ENCODE measurements around the gene TSPAN12. TPM values are rescaled to one million over a fixed set of nuclear protein-coding genes. Genes with fewer than 3 reads are reported as not detected.
"Not testable (repeated sequence)": the region's sequence is repeated elsewhere in the genome, so short reads cannot be mapped to it uniquely, and the experiment has no call there.

The TSPAN12 gene
- total RNA-seq, 1 experiment from 2014 or later: 17.3 TPM

DNA sequence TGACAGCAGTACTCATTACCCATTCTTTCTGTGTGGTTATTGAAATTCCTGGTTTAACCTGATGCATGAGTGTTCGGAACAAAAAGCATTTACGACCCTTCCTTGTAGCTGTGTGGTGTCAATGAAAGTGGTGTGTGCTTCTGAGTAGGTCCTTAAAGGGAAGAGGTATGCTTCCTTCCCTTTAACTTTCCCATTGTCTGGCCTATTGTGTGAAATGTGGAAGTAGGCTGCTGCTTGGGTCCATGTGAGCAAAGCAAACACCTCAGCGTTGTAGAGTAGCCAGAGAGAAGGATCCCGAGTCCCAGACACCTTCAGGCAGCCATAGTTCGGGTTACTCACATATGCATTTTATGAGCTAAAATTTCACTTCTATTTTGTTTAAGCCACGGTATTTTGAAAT lies 74.7 kb downstream of the TSPAN12 start:
- Mint-ChIP-seq H3K27ac (no peak overlapping the region), H3K27me3 (ENCODE audit: low read depth) (no peaks in the 10 kb centered on the region), H3K36me3 (no peaks in the 10 kb centered on the region), H3K4me1 (peaks cover 22% of the 10 kb centered on the region), H3K4me3 (no peak overlapping the region), H3K9me3 (no peaks in the 10 kb centered on the region)
- TF ChIP-seq PREB (CRISPR knock-in tag; IDR thresholded peaks at IDR 0.05; ENCODE audit: borderline replicate concordance) (no peak), KAT7 (CRISPR knock-in tag; IDR thresholded peaks at IDR 0.05; ENCODE audit: borderline replicate concordance) (no peak), ZNF416 (CRISPR knock-in tag; IDR thresholded peaks at IDR 0.05) (no peak), PRRX2 (CRISPR knock-in tag; IDR thresholded peaks at IDR 0.05) (no peak), FOXK1 (CRISPR knock-in tag; IDR thresholded peaks at IDR 0.05) (no peak), ZNF138 (CRISPR knock-in tag; conservative IDR thresholded peaks at IDR 0.05) (no peak), RELA (CRISPR knock-in tag; IDR thresholded peaks at IDR 0.05; ENCODE audit: borderline replicate concordance) (no peak), ZNF232 (CRISPR knock-in tag; IDR thresholded peaks at IDR 0.05) (no peak), USF1 (CRISPR knock-in tag; IDR thresholded peaks at IDR 0.05) (no peak), MLX (CRISPR knock-in tag; IDR thresholded peaks at IDR 0.05) (no peak), E2F1 (CRISPR knock-in tag; IDR thresholded peaks at IDR 0.05) (no peak), ZNF121 (CRISPR knock-in tag; IDR thresholded peaks at IDR 0.05) (no peak), GABPB1 (CRISPR knock-in tag; IDR thresholded peaks at IDR 0.05) (no peak)
- TF ChIP-seq, protein P1, sequence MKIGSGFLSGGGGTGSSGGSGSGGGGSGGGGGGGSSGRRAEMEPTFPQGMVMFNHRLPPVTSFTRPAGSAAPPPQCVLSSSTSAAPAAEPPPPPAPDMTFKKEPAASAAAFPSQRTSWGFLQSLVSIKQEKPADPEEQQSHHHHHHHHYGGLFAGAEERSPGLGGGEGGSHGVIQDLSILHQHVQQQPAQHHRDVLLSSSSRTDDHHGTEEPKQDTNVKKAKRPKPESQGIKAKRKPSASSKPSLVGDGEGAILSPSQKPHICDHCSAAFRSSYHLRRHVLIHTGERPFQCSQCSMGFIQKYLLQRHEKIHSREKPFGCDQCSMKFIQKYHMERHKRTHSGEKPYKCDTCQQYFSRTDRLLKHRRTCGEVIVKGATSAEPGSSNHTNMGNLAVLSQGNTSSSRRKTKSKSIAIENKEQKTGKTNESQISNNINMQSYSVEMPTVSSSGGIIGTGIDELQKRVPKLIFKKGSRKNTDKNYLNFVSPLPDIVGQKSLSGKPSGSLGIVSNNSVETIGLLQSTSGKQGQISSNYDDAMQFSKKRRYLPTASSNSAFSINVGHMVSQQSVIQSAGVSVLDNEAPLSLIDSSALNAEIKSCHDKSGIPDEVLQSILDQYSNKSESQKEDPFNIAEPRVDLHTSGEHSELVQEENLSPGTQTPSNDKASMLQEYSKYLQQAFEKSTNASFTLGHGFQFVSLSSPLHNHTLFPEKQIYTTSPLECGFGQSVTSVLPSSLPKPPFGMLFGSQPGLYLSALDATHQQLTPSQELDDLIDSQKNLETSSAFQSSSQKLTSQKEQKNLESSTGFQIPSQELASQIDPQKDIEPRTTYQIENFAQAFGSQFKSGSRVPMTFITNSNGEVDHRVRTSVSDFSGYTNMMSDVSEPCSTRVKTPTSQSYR (CRISPR knock-in tag; IDR thresholded peaks at IDR 0.05): no peak
- TF ChIP-seq, protein P2, sequence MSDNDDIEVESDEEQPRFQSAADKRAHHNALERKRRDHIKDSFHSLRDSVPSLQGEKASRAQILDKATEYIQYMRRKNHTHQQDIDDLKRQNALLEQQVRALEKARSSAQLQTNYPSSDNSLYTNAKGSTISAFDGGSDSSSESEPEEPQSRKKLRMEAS (CRISPR knock-in tag; IDR thresholded peaks at IDR 0.05): no peak
- DNase-seq (ENCODE audit: low spot score): no peak
- ChIA-PET CTCF (interaction anchor here (1.2 to 1.8 kb wide), 2 partner anchors 9 to 23 kb away, joined by 3 to 7 read pairs; no protein-coding TSS in a partner anchor), POLR2A (no interaction called here)
- peak; percentile 52; the same call in 1 of the 2 replicates for ATAC-seq

GRCh38 chr7:120781924-120782323 lies 76.0 kb downstream of the TSPAN12 start:
- POLR2A ChIA-PET; H3K27me3 Mint-ChIP-seq (ENCODE audit: low read depth); H3K4me3 Mint-ChIP-seq; ATAC-seq; DNase-seq (ENCODE audit: low spot score); H3K9me3 Mint-ChIP-seq; H3K36me3 Mint-ChIP-seq; H3K27ac Mint-ChIP-seq; CTCF ChIA-PET: not testable (repeated sequence)
- peaks cover 22% of the 10 kb centered on the region for H3K4me1 Mint-ChIP-seq

- no peak overlapping the region for H3K4me3 Mint-ChIP-seq
- peaks cover 22% of the 10 kb centered on the region for H3K4me1 Mint-ChIP-seq
- TF ChIP-seq GRHL2 (CRISPR knock-in tag; IDR thresholded peaks at IDR 0.05; ENCODE audit: insufficient replicate concordance, severe bottlenecking) (no peak), SMAD3 (CRISPR knock-in tag; IDR thresholded peaks at IDR 0.05; ENCODE audit: borderline replicate concordance) (no peak)
- TF ChIP-seq, protein P3, sequence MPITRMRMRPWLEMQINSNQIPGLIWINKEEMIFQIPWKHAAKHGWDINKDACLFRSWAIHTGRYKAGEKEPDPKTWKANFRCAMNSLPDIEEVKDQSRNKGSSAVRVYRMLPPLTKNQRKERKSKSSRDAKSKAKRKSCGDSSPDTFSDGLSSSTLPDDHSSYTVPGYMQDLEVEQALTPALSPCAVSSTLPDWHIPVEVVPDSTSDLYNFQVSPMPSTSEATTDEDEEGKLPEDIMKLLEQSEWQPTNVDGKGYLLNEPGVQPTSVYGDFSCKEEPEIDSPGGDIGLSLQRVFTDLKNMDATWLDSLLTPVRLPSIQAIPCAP (CRISPR knock-in tag; IDR thresholded peaks at IDR 0.05): no peak
- H3K27ac Mint-ChIP-seq: no peak overlapping the region
- DNase-seq (ENCODE audit: low spot score) (no peak), ATAC-seq (no peak)
- H3K27me3 Mint-ChIP-seq (ENCODE audit: low read depth): no peaks in the 10 kb centered on the region
- CTCF ChIA-PET: no interaction called here
- POLR2A ChIA-PET: no interaction called here
- H3K9me3 Mint-ChIP-seq: no peaks in the 10 kb centered on the region
- H3K36me3 Mint-ChIP-seq: no peaks in the 10 kb centered on the region
Observed at GRCh38 chr7:120780938-120781337, 77.0 kb downstream of the TSPAN12 start.

- H3K36me3 Mint-ChIP-seq; H3K9me3 Mint-ChIP-seq; H3K27ac Mint-ChIP-seq; DNase-seq (ENCODE audit: low spot score); POLR2A ChIA-PET; H3K4me3 Mint-ChIP-seq; CTCF ChIA-PET; ATAC-seq; H3K27me3 Mint-ChIP-seq (ENCODE audit: low read depth): not testable (repeated sequence)
- peaks cover 22% of the 10 kb centered on the region for H3K4me1 Mint-ChIP-seq
Observed at GRCh38 chr7:120780451-120780850, 77.5 kb downstream of the TSPAN12 start.

DNA sequence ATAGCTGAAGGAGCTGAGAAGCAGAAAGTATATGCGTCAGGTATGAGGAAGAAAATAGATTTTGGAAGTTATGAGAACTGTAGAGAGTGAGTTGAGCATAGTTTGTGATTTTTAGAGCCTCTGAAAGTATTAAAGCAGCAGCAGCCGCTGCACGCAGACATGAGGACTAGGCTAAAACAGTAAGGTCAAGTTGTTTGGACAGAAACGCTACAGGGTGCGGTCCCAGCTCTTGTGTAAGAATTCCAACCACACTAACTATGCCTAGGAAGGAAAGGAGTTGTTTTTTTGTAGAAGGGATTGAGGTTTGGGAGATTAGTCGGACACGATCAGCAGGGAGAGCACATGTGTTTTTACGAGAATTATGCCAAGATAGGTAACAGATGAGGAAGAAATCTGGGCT lies 78.9 kb downstream of the TSPAN12 start:
- not testable (repeated sequence) for H3K36me3 Mint-ChIP-seq

More for the DNA sequence above, 78.9 kb downstream of the TSPAN12 start:
- POLR2A ChIA-PET; H3K27ac Mint-ChIP-seq; H3K4me3 Mint-ChIP-seq; DNase-seq (ENCODE audit: low spot score); H3K27me3 Mint-ChIP-seq (ENCODE audit: low read depth); H3K9me3 Mint-ChIP-seq; ATAC-seq; CTCF ChIA-PET: not testable (repeated sequence)
- peaks cover 22% of the 10 kb centered on the region for H3K4me1 Mint-ChIP-seq
